ENCODE measurements around the gene FOXP1. TPM values are rescaled to one million over a fixed set of nuclear protein-coding genes. Genes with fewer than 3 reads are reported as not detected.

FOXP1 gene
- total and polyA plus RNA-seq, 2 of the 13 experiments (the other 11 are each of a cell fraction or from before 2014, with no cell fraction given) = 40.4 to 59.0 TPM

DNA sequence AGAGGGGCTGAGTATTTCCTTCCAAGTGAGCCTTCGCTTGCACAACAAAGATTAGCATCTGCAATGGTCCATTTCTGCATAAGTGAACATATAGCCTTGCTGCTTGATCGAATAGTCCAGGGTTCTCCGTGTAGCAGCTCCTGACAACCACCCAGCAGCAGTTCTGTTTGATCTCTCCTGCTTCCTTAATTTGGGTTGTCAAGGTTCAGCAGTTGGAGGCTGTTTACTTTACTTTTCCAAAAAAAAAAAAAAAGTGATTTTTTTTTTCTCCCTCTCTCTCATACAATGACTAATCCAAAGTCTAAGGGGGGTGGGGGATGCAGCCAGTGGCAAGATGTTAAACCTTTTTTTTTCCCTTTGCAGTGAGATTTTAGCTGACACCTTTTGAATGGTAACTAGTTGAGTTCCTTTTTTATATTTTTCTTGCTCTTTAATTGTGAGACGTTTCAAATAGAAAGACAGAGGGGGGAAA, 3.6 kb downstream of the FOXP1 start (continued):
- TF ChIP-seq ESRRA (CRISPR knock-in tag; IDR thresholded peaks at IDR 0.05; ENCODE audit: low read depth) = no peak
- no peak for TF ChIP-seq ZNF556 (CRISPR knock-in tag; IDR thresholded peaks at IDR 0.05; ENCODE audit: borderline replicate concordance)
- TF ChIP-seq THAP11 (CRISPR knock-in tag; IDR thresholded peaks at IDR 0.05) = no peak
- TF ChIP-seq KLF11 (CRISPR knock-in tag; IDR thresholded peaks at IDR 0.05) = no peak
- TF ChIP-seq ZNF549 (CRISPR knock-in tag; IDR thresholded peaks at IDR 0.05) = no peak
- TF ChIP-seq BRD4 (CRISPR knock-in tag; IDR thresholded peaks at IDR 0.05) = no peak
- peak; percentile 62; the same call in 1 of the 2 replicates for TF ChIP-seq FOXJ3 (CRISPR knock-in tag; IDR thresholded peaks at IDR 0.05; ENCODE audit: borderline replicate concordance)

GRCh38 chr3:71579326-71579934, 4.1 kb downstream of the FOXP1 start:
- peak overlapping the region; percentile 23 to 50 (median 30); a peak in 4 of 6 replicates for H3K4me3 ChIP-seq (replicated peaks in 1 of 3; ENCODE audit: insufficient read depth in 1 of 3, low read depth in 2 of 3, low read length in 3 of 3)
- POLR2A ChIA-PET = interaction anchor here (0.5 to 1.2 kb wide), 5 partner anchors 34 to 426 kb away, joined by 3 read pairs; no protein-coding TSS in a partner anchor
- in situ Hi-C loops (cut with HindIII; ENCODE audit: extremely low pct_ligation_motif_present, low pct_unique_long_range_greater_than_20kb) (no loop called here), intact Hi-C loops (cut with micrococcal nuclease; ENCODE audit: unreplicated experiment) (no loop called here)
- peaks cover 74% of the 10 kb centered on the region for H3K79me2 ChIP-seq (ENCODE audit: insufficient read depth, low read length)
- H4K20me1 ChIP-seq (ENCODE audit: insufficient read depth, low read length) = no peaks in the 10 kb centered on the region; the same call in 1 of the 2 replicates
- WGBS (ENCODE audit: low lambda C conversion rate) = 19% methylated on average over 7 of the region's 7 CpGs
- peaks cover 5 to 8% of the 10 kb centered on the region in 2 experiments; a peak in 4 of 5 replicates for H3K36me3 ChIP-seq (replicated peaks in 1 of 2; ENCODE audit: control insufficient read depth in 1 of 2, insufficient read depth in 2 of 2, low read length in 2 of 2)
- no TSS peak for BruUV-seq (replicated peaks)
- FAIRE-seq = no peak
- H3K4me1 ChIP-seq (ENCODE audit: insufficient read depth, low read length) = peaks cover 60% of the 10 kb centered on the region
- no peak for ATAC-seq
- no peaks in the 10 kb centered on the region for H3K9me3 ChIP-seq (ENCODE audit: low read length)
- TF ChIP-seq MIER2 (CRISPR knock-in tag; IDR thresholded peaks at IDR 0.05) (no peak), ZNF10 (CRISPR knock-in tag; IDR thresholded peaks at IDR 0.05; ENCODE audit: borderline replicate concordance, low read depth) (no peak), ZSCAN22 (CRISPR knock-in tag; IDR thresholded peaks at IDR 0.05) (no peak)
- H3K4me2 ChIP-seq (ENCODE audit: low read depth, low read length) = peak overlapping the region; percentile 82
- no peak overlapping the region for H2AFZ ChIP-seq (ENCODE audit: low read length)
- CTCF ChIA-PET (ENCODE audit: low intra/inter-chr PET ratio, low total read pairs) = no interaction called here
- no peak for DNase-seq (ENCODE audit: low spot score)
- peak overlapping the region; percentile 70 for H3K27ac ChIP-seq (ENCODE audit: extremely low read length, insufficient read depth, low read length)
- peak overlapping the region; percentile 41; the same call in 1 of the 2 replicates for H3K9ac ChIP-seq (ENCODE audit: insufficient read depth, low read depth, low read length)
- no peaks in the 10 kb centered on the region for H3K27me3 ChIP-seq (ENCODE audit: control insufficient read depth in 1 of 2, insufficient read depth in 2 of 2, low read length in 2 of 2)
